ENCODE data around the gene TP73.
A peak's percentile ranks its signal among the peaks of the same experiment; 100 is the strongest.

Gene TP73

DNA sequence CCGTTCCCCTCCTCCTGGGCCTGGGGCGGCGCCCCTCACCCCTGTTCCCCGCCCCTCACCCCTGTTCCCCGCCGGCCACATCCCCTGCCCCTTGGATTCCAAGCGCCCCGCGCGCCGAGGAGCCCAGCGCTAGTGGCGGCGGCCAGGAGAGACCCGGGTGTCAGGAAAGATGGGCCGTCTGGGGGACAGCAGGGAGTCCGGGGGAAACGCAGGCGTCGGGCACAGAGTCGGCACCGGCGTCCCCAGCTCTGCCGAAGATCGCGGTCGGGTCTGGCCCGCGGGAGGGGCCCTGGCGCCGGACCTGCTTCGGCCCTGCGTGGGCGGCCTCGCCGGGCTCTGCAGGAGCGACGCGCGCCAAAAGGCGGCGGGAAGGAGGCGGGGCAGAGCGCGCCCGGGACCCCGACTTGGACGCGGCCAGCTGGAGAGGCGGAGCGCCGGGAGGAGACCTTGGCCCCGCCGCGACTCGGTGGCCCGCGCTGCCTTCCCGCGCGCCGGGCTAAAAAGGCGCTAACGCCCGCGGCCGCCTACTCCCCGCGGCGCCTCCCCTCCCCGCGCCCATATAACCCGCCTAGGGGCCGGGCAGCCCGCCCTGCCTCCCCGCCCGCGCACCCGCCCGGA lies at the start of gene TP73:
TP73 (plus strand) TSS at position 587 of the 618 bp plus-strand sequence. CDS start 29,850 bp downstream, outside the sequence.
- no peak for DNase-seq

DNA sequence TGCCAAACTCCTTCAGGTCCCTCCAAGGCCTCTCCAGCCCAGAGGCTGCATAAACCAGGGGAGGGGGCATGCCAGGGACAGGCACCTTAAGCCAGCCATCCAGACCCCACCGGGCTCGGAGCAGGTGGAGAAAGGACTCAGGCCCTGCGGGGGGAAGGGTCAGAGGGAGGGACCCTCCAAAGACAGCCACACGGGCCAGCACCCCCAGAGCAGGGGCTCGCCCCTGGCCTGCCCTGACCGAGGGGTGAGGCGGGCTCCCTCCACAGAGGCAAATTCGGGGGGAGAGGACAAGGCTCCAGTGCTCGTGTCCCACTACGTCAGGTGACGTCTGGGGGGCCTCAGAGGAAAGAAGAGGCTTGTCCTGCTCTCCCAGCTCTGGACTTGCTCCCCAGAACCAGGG lies 49.2 kb upstream of the TP73 start:
- no peak for DNase-seq

GRCh38 chr1:3603571-3604467 lies 48.5 kb upstream of the TP73 start:
- DNase-seq = no peak

GRCh38 chr1:3604468-3604974 lies 47.8 kb upstream of the TP73 start:
- DNase-seq = no peak

DNA sequence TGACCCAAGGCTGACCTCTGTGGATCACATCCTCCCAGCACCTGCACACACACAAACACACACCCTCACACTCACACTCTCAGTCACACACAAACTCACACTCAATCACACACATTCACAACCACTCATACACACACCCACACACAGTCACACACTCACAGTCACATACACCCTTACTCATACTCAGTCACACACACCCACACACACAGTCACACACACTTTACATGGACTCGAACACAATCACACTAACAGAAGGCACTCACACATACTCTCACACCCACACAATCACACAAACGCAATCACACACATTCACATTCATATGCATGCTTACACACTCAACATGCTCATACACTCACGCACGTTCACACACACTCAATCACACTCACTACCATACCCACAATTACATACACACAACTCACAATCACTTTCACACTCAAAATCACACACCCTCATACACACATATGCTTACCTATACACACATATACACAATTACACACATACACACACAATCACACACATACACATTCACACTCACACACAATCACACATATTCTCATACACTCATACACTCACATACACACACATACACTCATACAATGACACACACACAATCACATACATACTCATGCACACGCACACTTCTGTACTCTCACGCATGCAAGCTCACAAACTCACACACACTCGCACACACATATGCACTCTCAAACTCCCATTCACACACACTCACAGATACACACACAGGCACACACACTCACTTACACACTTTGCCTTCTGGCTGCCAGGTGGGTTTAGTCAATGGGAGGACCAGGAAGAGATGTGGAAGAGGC lies 47.1 kb upstream of the TP73 start:
- DNase-seq = no peak

DNA sequence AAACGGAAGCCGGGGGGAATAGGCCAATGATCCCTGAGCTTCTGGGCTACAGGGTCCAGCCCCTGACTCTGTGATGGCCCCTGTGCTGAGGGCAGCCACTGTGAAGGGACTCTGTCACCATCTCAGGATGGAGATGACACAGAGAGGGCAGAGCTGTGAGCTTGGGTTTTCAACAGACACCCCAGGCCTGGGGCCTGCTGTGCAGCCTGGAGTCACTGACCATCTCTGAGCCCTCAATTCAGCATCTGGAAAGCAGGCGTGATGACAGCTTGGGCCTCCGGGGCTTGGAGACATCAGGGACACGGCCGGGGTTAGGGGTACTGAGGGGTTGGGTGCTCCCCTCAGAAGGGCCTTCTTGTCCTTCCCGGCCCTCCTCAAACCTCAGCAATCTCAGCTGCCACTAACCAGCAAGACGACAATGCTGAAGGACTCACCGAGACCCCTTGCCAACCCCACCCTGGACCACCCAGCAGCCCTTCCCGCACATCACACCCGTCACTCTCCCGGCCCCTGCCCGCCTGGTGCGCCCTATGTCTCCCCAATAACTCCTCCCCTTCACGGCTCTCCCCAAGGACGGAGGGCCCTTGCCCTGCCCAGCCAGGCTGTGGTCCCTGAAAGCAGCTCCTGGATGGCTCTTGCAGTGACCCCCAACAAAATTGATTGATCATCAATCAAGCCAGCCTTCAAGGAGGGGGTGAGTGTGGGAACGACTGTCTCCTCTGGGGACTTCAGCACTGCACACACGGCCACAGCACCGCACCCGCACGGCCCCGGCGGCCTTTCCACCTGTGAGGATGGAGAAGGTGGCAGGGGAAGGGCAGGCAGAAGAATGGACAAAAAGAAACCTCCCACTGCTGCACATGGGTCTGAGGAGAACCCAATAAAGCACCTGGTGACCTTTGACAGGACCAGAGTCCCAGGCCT lies 45.3 kb upstream of the TP73 start:
- DNase-seq = no peak

- DNase-seq = no peak
These were observed 44.6 kb upstream of the TP73 start for GRCh38 chr1:3607703-3608065.

- no peak for DNase-seq
These were observed 44.2 kb upstream of the TP73 start for GRCh38 chr1:3608154-3608553.

DNA sequence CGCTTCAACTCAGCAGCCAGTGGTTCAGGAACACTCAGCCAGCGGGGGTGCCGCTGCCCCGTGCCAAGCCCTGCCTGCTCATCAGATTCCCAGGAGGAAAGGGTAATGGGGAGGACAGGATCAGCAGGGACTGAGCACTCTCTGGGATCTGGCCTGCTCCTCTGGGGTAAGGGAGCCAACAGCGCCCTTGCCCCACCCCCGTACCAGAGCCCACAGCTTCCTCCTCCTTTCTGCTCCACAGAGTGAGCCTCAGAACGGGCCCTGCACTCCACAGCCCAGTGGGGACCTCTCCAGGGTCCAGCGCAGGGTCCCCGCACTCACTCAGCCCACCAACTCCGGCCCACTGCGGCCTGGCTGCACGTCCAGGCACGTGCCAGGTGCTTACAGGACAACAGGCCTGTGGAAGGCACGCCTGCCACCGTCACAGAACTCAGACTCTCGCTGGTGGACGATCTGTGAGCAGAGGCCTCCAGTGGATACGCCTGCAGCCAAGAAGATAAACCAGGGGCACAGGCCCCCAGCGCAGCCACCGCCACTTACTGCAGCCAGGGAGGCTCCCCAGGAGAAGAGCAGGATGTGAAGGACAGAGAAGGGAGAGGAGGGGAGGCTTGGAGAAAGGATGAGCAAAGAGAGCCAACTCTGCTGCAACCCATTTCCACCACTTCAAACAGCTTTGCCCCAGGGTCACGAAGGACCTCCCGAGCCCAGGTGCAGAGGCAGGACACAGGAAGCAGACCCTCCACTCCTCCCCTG lies 43.1 kb upstream of the TP73 start:
- no peak for DNase-seq

GRCh38 chr1:3609769-3610526 lies 42.4 kb upstream of the TP73 start:
- DNase-seq = no peak

- peak; percentile 78 for DNase-seq
These were observed 41.7 kb upstream of the TP73 start for GRCh38 chr1:3610527-3611169.

- DNase-seq = peak; percentile 90
These were observed 40.9 kb upstream of the TP73 start, which contains the start of gene MEGF6 for GRCh38 chr1:3611170-3612019. Gene MEGF6 (minus strand): TSS chr1:3611508. CDS start chr1:3611268, 240 bp downstream.

GRCh38 chr1:3612123-3612522 lies 40.2 kb upstream of the TP73 start:
- DNase-seq = no peak

DNA sequence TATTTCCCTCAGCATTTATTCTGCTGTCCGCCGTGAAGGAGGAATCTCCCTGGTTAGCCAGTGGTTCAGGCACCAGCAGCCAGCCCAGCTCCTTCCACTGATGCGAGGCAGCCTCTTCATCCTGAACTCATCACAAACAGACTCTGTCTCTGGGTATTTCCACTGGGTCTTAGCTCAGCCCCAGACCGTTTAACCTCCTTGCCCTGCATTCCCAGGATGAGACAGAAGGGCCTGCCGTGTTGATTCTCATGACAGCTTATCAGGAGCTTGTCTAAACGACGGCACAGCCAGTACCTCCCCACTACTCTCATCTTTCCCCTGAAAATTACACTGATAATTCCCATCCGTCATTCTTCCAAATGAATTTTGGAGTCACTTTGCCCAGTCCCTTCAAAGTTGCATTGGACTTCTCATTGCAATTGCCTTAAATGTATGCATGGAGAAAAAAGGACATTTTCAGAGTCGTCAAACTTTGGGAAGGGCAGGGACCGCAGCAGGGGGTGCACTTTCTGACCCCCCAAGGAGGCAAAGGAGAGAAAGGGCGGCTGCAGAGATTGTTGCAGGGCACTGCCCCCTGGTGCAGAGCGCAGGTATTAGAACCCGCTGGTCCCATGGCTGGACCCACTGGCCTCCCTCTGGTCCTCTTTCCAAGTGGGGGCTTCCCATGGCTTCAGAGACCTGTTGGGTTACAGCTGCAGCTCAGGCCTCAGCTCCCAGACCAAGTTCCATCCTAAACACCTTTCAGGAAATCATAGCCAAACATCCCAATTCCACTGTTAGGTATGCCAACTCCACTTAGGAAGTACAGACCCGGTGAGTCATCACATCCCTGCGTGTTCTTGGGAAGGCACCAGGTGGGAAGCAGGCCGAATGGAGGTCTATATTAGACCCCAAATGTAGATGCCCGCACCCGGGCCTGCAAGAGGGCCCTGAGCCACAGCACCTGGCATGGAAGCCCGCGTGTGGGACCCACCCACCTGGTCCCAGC lies 37.3 kb upstream of the TP73 start:
- no peak for DNase-seq

GRCh38 chr1:3616861-3617260 lies 35.5 kb upstream of the TP73 start:
- DNase-seq = no peak

DNA sequence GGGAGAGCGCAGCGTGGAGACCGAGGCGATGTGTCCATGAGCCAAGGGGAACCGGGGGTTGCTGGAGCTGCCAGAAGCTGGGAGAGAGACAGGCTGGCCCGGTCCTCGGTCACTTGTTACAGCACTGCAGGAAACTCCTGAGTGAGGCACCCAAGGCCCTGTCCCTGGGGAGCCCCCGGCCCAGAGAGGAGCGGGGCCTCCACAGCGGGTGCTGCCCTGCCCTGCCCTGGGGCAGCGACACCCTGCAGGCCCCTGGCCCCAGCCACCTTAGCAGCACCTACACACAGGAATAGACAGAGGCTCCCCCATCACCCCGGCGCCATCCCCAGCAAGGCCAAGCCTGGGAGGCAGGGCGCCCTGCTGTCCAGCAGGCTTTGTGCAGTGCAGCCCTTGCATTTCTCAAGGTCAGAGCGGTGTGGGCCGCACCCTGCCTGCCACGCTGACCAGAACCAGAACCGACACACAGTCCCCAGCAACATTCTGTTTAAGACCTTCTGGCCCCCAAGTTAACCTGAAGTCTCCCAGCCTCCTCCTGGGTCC lies 34.4 kb upstream of the TP73 start:
- DNase-seq = no peak

GRCh38 chr1:3618531-3618880 lies 33.8 kb upstream of the TP73 start:
- DNase-seq = no peak

Data from left hindlimb (tissue), 1 donor.